ENCODE data around the gene EHD1. TPM values are rescaled to one million over a fixed set of nuclear protein-coding genes. Genes with fewer than 3 reads are reported as not detected.

Gene EHD1
- polyA plus RNA-seq, 2 of the 4 experiments (the other 2 are of a cell fraction) = 25.9 to 37.8 TPM

GRCh38 chr11:64839887-64840782, 38.3 kb downstream of the EHD1 start:
- ATAC-seq = no peak
- ChIA-PET POLR2A (no interaction called here), CTCF (interaction anchor here (0.6 to 39.4 kb wide), 7 partner anchors 8 to 174 kb away, joined by 3 to 1607 read pairs (median 7); partner anchors contain the start of genes ARL2 and EHD1)
- 87% methylated on average over 21 of the region's 24 CpGs for WGBS (ENCODE audit: missing lambda C conversion rate)
- no peak overlapping the region for H3K4me2 ChIP-seq
- H3K9me3 ChIP-seq = no peaks in the 10 kb centered on the region
- DNase-seq (ENCODE audit: low read depth in 1 of 2, low spot score in 1 of 2) = no peak
- no peak overlapping the region for H3K4me3 ChIP-seq
- no peak overlapping the region for H3K27ac ChIP-seq
- FAIRE-seq = no peak
- no peak for TF ChIP-seq SREBF2 (IDR thresholded peaks at IDR 0.05)
- no peak for TF ChIP-seq MAX (IDR thresholded peaks at IDR 0.05)
- TF ChIP-seq TP53 (CRISPR knock-in tag; IDR thresholded peaks at IDR 0.05) = no peak
- no peak for TF ChIP-seq FOXS1 (CRISPR knock-in tag; IDR thresholded peaks at IDR 0.05)
- no peak for TF ChIP-seq POLR2AphosphoS2 (conservative IDR thresholded peaks at IDR 0.05; ENCODE audit: low read length)
- no peak for TF ChIP-seq REST (IDR thresholded peaks at IDR 0.05)
- no peak for TF ChIP-seq EP300 (IDR thresholded peaks at IDR 0.05)
- no peak for TF ChIP-seq ZSCAN20 (CRISPR knock-in tag; IDR thresholded peaks at IDR 0.05)
- TF ChIP-seq ELK1 (IDR thresholded peaks at IDR 0.05; ENCODE audit: low read depth, low read length) = no peak
- TF ChIP-seq HDAC2 (IDR thresholded peaks at IDR 0.05) = no peak
- no peak for TF ChIP-seq NPAS2 (CRISPR knock-in tag; IDR thresholded peaks at IDR 0.05; ENCODE audit: borderline replicate concordance)
- TF ChIP-seq CBX2 (IDR thresholded peaks at IDR 0.05; ENCODE audit: borderline replicate concordance, low read depth) = no peak
- TF ChIP-seq, protein P1, sequence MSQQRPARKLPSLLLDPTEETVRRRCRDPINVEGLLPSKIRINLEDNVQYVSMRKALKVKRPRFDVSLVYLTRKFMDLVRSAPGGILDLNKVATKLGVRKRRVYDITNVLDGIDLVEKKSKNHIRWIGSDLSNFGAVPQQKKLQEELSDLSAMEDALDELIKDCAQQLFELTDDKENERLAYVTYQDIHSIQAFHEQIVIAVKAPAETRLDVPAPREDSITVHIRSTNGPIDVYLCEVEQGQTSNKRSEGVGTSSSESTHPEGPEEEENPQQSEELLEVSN (IDR thresholded peaks at IDR 0.05; ENCODE audit: borderline replicate concordance, low read depth) = no peak
- TF ChIP-seq ZFP36 (IDR thresholded peaks at IDR 0.05; ENCODE audit: borderline replicate concordance, partially characterized antibody) = no peak
- TF ChIP-seq RNF2 (IDR thresholded peaks at IDR 0.05; ENCODE audit: borderline replicate concordance, low read depth) = no peak
- TF ChIP-seq MAFK (IDR thresholded peaks at IDR 0.05; ENCODE audit: partially characterized antibody) = no peak
- no peak for TF ChIP-seq MYC (IDR thresholded peaks at IDR 0.05; ENCODE audit: borderline replicate concordance, low read length)
- TF ChIP-seq FOSB (CRISPR knock-in tag; IDR thresholded peaks at IDR 0.05) = no peak
- peaks cover 35% of the 10 kb centered on the region for H3K4me1 ChIP-seq

- FAIRE-seq (no peak), DNase-seq (ENCODE audit: low read depth in 1 of 2, low spot score in 1 of 2) (no peak), ATAC-seq (no peak)
- CTCF ChIA-PET = interaction anchor here (1.5 to 39.4 kb wide), 6 partner anchors 7 to 175 kb away, joined by 4 to 1607 read pairs (median 8); partner anchors contain the start of genes ARL2 and EHD1
- POLR2A ChIA-PET = no interaction called here
- WGBS (ENCODE audit: missing lambda C conversion rate) = 75% methylated on average over 10 of the region's 13 CpGs
- no peaks in the 10 kb centered on the region for H3K9me3 ChIP-seq
- H3K4me1 ChIP-seq = peaks cover 41% of the 10 kb centered on the region
- no peak for TF ChIP-seq RNF2 (IDR thresholded peaks at IDR 0.05; ENCODE audit: borderline replicate concordance, low read depth)
- TF ChIP-seq BHLHE40 (IDR thresholded peaks at IDR 0.05; ENCODE audit: low read depth, low read length) = no peak
- no peak for TF ChIP-seq EHMT2 (IDR thresholded peaks at IDR 0.05; ENCODE audit: low read depth)
- TF ChIP-seq FOSL2 (IDR thresholded peaks at IDR 0.05) = no peak
- no peak for TF ChIP-seq FOSL2 (CRISPR knock-in tag; IDR thresholded peaks at IDR 0.05)
- TF ChIP-seq ELK1 (IDR thresholded peaks at IDR 0.05; ENCODE audit: low read depth, low read length) = no peak
- TF ChIP-seq RARB (CRISPR knock-in tag; IDR thresholded peaks at IDR 0.05) = no peak
- no peak for TF ChIP-seq CHD2 (IDR thresholded peaks at IDR 0.05; ENCODE audit: low read length, partially characterized antibody)
- no peak for TF ChIP-seq HES2 (IDR thresholded peaks at IDR 0.05)
- no peak for TF ChIP-seq MAFK (IDR thresholded peaks at IDR 0.05; ENCODE audit: partially characterized antibody)
- TF ChIP-seq ZFP36 (IDR thresholded peaks at IDR 0.05; ENCODE audit: borderline replicate concordance, partially characterized antibody) = no peak
- no peak for TF ChIP-seq KDM1A (IDR thresholded peaks at IDR 0.05; ENCODE audit: low read depth)
- no peak for TF ChIP-seq FOSB (CRISPR knock-in tag; IDR thresholded peaks at IDR 0.05)
- H3K27ac ChIP-seq = no peak overlapping the region
- H3K4me3 ChIP-seq = no peak overlapping the region
- no peak overlapping the region for H3K4me2 ChIP-seq
Observed at GRCh38 chr11:64839335-64839734, 39.1 kb downstream of the EHD1 start.

Data from A549 (cell line).